HAP-1 (cell line): ENCODE results near the gene NKAIN2.
"Not testable (repeated sequence)": the region's sequence is repeated elsewhere in the genome, so short reads cannot be mapped to it uniquely, and the experiment has no call there.

Source experiments
- DNase-seq, 2 experiments: peaks; one replicate each; pipeline ENCODE4 v3.0.0-alpha.2; 2016 to 2020; ENCODE audit warnings: low spot score in 2 of 2
- H3K27me3 ChIP-seq: fragments of 250-450 bp; sonication (Bioruptor Pico); 2 replicates; pipeline ENCODE4 v1.5.1; 2020; ENCODE audit warnings: low read depth, mild to moderate bottlenecking, moderate library complexity
- H3K36me3 ChIP-seq: fragments of 250-450 bp; sonication (Bioruptor Pico); replicated peaks from 2 replicates; pipeline ENCODE4 v1.5.1; 2020; ENCODE audit warnings: mild to moderate bottlenecking
- H3K4me1 ChIP-seq: fragments of 250-450 bp; sonication (Bioruptor Pico); 2 replicates; pipeline ENCODE4 v1.5.1; 2020; ENCODE audit warnings: mild to moderate bottlenecking
- H3K4me3 ChIP-seq: fragments of 250-450 bp; sonication (Bioruptor Pico); 2 replicates; pipeline ENCODE4 v1.5.1; 2020; ENCODE audit warnings: mild to moderate bottlenecking, moderate library complexity
- H3K9me3 ChIP-seq: fragments of 250-450 bp; sonication (Bioruptor Pico); 2 replicates; pipeline ENCODE4 v1.5.1; 2020; ENCODE audit warnings: mild to moderate bottlenecking, moderate library complexity
- in situ Hi-C: fragments of 300-500 bp; cut with MboI; formaldehyde crosslinking; loops from 3 replicates; pipeline ENCODE4 v1.14.3; 2020; ENCODE audit warnings: low sequenced_read_pairs, inconsistent platforms, mixed read lengths

Gene NKAIN2

GRCh38 chr6:123967905-123968304, 164.2 kb downstream of the NKAIN2 start:
- H3K36me3 ChIP-seq = no peaks in the 10 kb centered on the region
- peaks cover 5% of the 10 kb centered on the region; the same call in 1 of the 2 replicates for H3K27me3 ChIP-seq
- no peaks in the 10 kb centered on the region for H3K9me3 ChIP-seq
- no peaks in the 10 kb centered on the region for H3K4me1 ChIP-seq
- in situ Hi-C loops = no loop called here
- DNase-seq = no peak
- no peak overlapping the region for H3K4me3 ChIP-seq

GRCh38 chr6:123972600-123973294, 169.1 kb downstream of the NKAIN2 start:
- no peak for DNase-seq
- no peaks in the 10 kb centered on the region for H3K36me3 ChIP-seq
- in situ Hi-C loops = no loop called here
- H3K4me3 ChIP-seq = no peak overlapping the region
- H3K4me1 ChIP-seq = no peaks in the 10 kb centered on the region
- peaks cover 5% of the 10 kb centered on the region for H3K27me3 ChIP-seq
- H3K9me3 ChIP-seq = no peaks in the 10 kb centered on the region

- in situ Hi-C loops = no loop called here
- Histone ChIP-seq H3K4me1 (no peaks in the 10 kb centered on the region), H3K36me3 (no peaks in the 10 kb centered on the region), H3K9me3 (no peaks in the 10 kb centered on the region), H3K27me3 (peaks cover 9% of the 10 kb centered on the region), H3K4me3 (no peak overlapping the region)
- DNase-seq = no peak
Observed at GRCh38 chr6:123980311-123980710, 176.6 kb downstream of the NKAIN2 start.

GRCh38 chr6:123986938-123987337, 183.3 kb downstream of the NKAIN2 start:
- H3K27me3 ChIP-seq = 0 out of 2 replicates have a peak, but pooled peaks cover 10% of the 10 kb centered on the region
- H3K36me3 ChIP-seq = no peaks in the 10 kb centered on the region
- H3K4me3 ChIP-seq = no peak overlapping the region
- H3K4me1 ChIP-seq = no peaks in the 10 kb centered on the region
- in situ Hi-C loops = no loop called here
- DNase-seq = no peak
- no peaks in the 10 kb centered on the region for H3K9me3 ChIP-seq

- H3K4me3 ChIP-seq, H3K27me3 ChIP-seq, in situ Hi-C loops, H3K9me3 ChIP-seq, H3K4me1 ChIP-seq, H3K36me3 ChIP-seq, DNase-seq: not testable (repeated sequence)
Observed at GRCh38 chr6:123989918-123990317, 186.3 kb downstream of the NKAIN2 start.

- H3K4me1 ChIP-seq = no peaks in the 10 kb centered on the region
- H3K36me3 ChIP-seq = no peaks in the 10 kb centered on the region
- H3K27me3 ChIP-seq = 0 out of 2 replicates have a peak, but pooled peaks cover 10% of the 10 kb centered on the region
- no peak for DNase-seq
- no peak overlapping the region for H3K4me3 ChIP-seq
- H3K9me3 ChIP-seq = no peaks in the 10 kb centered on the region
- in situ Hi-C loops = no loop called here
Observed at GRCh38 chr6:123990376-123990775, 186.7 kb downstream of the NKAIN2 start.

GRCh38 chr6:123994168-123994567, 190.5 kb downstream of the NKAIN2 start:
- no peaks in the 10 kb centered on the region for H3K9me3 ChIP-seq
- 0 out of 2 replicates have a peak, but pooled peaks cover 3% of the 10 kb centered on the region for H3K27me3 ChIP-seq
- no peaks in the 10 kb centered on the region for H3K36me3 ChIP-seq
- H3K4me3 ChIP-seq = no peak overlapping the region
- H3K4me1 ChIP-seq = no peaks in the 10 kb centered on the region
- no peak for DNase-seq
- in situ Hi-C loops = no loop called here

GRCh38 chr6:123994891-123995635, 191.4 kb downstream of the NKAIN2 start:
- H3K4me3 ChIP-seq = no peak overlapping the region
- in situ Hi-C loops = no loop called here
- no peaks in the 10 kb centered on the region for H3K9me3 ChIP-seq
- DNase-seq = no peak
- no peaks in the 10 kb centered on the region for H3K36me3 ChIP-seq
- 0 out of 2 replicates have a peak, but pooled peaks cover 3% of the 10 kb centered on the region for H3K27me3 ChIP-seq
- H3K4me1 ChIP-seq = no peaks in the 10 kb centered on the region

GRCh38 chr6:123997223-123997622, 193.6 kb downstream of the NKAIN2 start:
- no peak for DNase-seq
- in situ Hi-C loops = no loop called here
- H3K4me1 ChIP-seq = no peaks in the 10 kb centered on the region
- no peak overlapping the region for H3K4me3 ChIP-seq
- H3K9me3 ChIP-seq = no peaks in the 10 kb centered on the region
- H3K27me3 ChIP-seq = no peaks in the 10 kb centered on the region
- H3K36me3 ChIP-seq = no peaks in the 10 kb centered on the region

GRCh38 chr6:124002377-124003081, 198.9 kb downstream of the NKAIN2 start:
- Histone ChIP-seq H3K27me3 (no peaks in the 10 kb centered on the region), H3K4me1 (no peaks in the 10 kb centered on the region), H3K36me3 (no peaks in the 10 kb centered on the region), H3K9me3 (no peaks in the 10 kb centered on the region), H3K4me3 (no peak overlapping the region)
- DNase-seq = no peak
- in situ Hi-C loops = no loop called here

GRCh38 chr6:124007266-124007665, 203.6 kb downstream of the NKAIN2 start:
- in situ Hi-C loops = no loop called here

GRCh38 chr6:124008000-124008987, 204.6 kb downstream of the NKAIN2 start:
- Histone ChIP-seq H3K27me3 (no peaks in the 10 kb centered on the region), H3K9me3 (no peaks in the 10 kb centered on the region), H3K4me1 (no peaks in the 10 kb centered on the region), H3K36me3 (no peaks in the 10 kb centered on the region), H3K4me3 (no peak overlapping the region)
- no peak for DNase-seq
- in situ Hi-C loops = no loop called here

More at GRCh38 chr6:124007266-124007665, 203.6 kb downstream of the NKAIN2 start:
- DNase-seq = no peak
- H3K9me3 ChIP-seq = no peaks in the 10 kb centered on the region
- no peak overlapping the region for H3K4me3 ChIP-seq
- H3K4me1 ChIP-seq = no peaks in the 10 kb centered on the region
- no peaks in the 10 kb centered on the region for H3K36me3 ChIP-seq
- H3K27me3 ChIP-seq = no peaks in the 10 kb centered on the region
